ENCODE measurements around the gene C1QA.

Gene C1QA

DNA sequence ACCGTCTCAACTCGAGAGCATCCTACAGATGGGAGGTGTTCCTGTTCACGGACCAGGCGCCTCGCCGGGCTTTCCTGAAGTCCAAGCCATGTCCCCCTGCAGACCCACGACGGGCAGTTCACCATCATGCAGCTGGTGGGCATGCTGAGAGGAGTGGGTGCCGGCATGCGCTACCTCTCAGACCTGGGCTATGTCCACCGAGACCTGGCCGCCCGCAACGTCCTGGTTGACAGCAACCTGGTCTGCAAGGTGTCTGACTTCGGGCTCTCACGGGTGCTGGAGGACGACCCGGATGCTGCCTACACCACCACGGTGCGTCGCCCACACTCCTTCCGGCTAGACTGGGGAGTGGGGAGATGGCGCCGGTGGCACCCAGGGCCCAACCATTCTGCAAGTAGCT lies 37.7 kb upstream of the C1QA start:
- intact Hi-C loops (cut with DNase I; ENCODE audit: low total_unique reads) = no loop called here
- TF ChIP-seq, protein P1, sequence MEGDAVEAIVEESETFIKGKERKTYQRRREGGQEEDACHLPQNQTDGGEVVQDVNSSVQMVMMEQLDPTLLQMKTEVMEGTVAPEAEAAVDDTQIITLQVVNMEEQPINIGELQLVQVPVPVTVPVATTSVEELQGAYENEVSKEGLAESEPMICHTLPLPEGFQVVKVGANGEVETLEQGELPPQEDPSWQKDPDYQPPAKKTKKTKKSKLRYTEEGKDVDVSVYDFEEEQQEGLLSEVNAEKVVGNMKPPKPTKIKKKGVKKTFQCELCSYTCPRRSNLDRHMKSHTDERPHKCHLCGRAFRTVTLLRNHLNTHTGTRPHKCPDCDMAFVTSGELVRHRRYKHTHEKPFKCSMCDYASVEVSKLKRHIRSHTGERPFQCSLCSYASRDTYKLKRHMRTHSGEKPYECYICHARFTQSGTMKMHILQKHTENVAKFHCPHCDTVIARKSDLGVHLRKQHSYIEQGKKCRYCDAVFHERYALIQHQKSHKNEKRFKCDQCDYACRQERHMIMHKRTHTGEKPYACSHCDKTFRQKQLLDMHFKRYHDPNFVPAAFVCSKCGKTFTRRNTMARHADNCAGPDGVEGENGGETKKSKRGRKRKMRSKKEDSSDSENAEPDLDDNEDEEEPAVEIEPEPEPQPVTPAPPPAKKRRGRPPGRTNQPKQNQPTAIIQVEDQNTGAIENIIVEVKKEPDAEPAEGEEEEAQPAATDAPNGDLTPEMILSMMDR (IDR thresholded peaks at IDR 0.05) = no peak
- no peak for DNase-seq
- Histone ChIP-seq H3K27me3 (peaks cover 0 to 79% of the 10 kb centered on the region in 2 donors), H3K9me3 (no peaks in the 10 kb centered on the region), H3K4me1 (no peaks in the 10 kb centered on the region), H3K4me3 (no peak overlapping the region), H3K36me3 (no peaks in the 10 kb centered on the region), H3K27ac (no peak overlapping the region)

DNA sequence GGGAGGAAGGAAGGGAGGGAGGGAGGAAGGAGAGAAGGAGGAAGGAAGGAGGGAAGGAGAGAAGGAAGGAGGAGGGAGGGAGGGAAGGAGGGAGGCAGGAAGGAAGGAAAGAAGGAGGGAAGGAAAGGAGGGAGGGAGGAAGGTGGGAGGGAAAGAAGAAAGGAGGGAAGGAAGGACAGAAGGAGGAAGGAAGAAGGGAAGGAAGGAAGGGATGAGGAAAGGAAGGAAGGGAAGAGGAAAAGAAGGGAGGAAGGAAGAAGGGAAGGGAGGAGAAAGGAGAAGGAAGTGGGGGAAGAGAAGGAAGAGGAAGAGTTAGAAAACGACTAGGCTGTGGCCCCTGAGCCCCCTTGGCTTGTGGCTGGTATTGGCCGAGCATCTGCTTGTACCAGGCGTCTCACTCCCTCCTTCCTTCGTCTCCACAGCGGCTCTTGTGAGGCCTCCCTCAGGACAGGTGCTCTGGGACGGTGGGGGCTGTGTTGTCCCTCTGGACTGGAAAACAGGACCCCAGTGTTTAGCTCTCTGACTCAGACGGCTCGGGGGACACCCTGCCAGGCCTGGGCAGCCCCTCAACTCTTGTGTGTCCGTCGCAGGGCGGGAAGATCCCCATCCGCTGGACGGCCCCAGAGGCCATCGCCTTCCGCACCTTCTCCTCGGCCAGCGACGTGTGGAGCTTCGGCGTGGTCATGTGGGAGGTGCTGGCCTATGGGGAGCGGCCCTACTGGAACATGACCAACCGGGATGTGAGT lies 36.2 kb upstream of the C1QA start:
- no peak overlapping the region for H3K4me3 ChIP-seq

DNA sequence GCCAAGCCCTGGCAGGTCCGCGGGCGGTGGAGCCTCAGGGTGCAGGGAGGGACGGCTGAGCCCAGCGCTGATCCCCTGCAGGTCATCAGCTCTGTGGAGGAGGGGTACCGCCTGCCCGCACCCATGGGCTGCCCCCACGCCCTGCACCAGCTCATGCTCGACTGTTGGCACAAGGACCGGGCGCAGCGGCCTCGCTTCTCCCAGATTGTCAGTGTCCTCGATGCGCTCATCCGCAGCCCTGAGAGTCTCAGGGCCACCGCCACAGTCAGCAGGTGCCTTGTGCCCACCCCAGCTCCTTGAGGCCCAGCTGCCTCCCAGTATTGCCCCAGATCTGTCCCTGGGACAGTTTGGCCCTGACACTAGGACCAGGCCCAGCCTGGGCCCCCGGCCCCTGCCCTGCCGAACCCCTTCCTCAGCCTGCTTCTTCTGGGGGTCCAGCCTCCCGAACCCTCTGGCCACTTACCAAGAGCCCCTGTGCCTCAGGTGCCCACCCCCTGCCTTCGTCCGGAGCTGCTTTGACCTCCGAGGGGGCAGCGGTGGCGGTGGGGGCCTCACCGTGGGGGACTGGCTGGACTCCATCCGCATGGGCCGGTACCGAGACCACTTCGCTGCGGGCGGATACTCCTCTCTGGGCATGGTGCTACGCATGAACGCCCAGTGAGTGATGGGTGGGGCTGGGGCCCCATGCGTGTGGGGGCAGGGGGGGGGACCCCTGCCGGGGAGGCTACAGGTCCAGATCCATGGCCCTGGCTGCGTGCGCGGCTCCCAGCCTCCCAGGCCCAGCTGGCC lies 35.4 kb upstream of the C1QA start:
- Histone ChIP-seq H3K27me3 (peaks cover 0 to 72% of the 10 kb centered on the region in 2 donors), H3K4me3 (no peak overlapping the region), H3K9me3 (no peaks in the 10 kb centered on the region), H3K36me3 (no peaks in the 10 kb centered on the region), H3K4me1 (no peaks in the 10 kb centered on the region), H3K27ac (no peak overlapping the region)
- TF ChIP-seq, protein P1 (IDR thresholded peaks at IDR 0.05) = no peak
- intact Hi-C loops (cut with DNase I; ENCODE audit: low total_unique reads) = no loop called here
- DNase-seq = no peak

More for the DNA sequence above, 36.2 kb upstream of the C1QA start:
- DNase-seq = no peak
- Histone ChIP-seq H3K36me3 (no peaks in the 10 kb centered on the region), H3K27ac (no peak overlapping the region), H3K27me3 (peaks cover 0 to 76% of the 10 kb centered on the region in 2 donors), H3K9me3 (no peaks in the 10 kb centered on the region), H3K4me1 (no peaks in the 10 kb centered on the region)
- TF ChIP-seq, protein P1 (IDR thresholded peaks at IDR 0.05) = no peak
- intact Hi-C loops (cut with DNase I; ENCODE audit: low total_unique reads) = no loop called here

DNA sequence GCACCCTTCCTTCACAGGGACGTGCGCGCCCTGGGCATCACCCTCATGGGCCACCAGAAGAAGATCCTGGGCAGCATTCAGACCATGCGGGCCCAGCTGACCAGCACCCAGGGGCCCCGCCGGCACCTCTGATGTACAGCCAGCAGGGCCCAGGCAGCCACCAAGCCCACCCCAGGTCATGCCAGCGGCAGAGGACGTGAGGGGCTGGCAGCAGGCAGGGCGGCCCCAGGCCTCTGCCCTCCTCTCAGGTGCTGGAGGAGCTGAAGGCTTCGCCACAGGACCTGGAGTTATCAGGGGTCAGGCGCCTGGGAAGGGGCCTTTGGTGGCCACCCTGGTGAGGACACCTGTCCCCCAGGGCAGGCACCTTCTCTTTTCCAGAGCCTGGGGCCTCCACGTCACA lies 34.8 kb upstream of the C1QA start:
- intact Hi-C loops (cut with DNase I; ENCODE audit: low total_unique reads) = no loop called here
- DNase-seq = no peak

DNA sequence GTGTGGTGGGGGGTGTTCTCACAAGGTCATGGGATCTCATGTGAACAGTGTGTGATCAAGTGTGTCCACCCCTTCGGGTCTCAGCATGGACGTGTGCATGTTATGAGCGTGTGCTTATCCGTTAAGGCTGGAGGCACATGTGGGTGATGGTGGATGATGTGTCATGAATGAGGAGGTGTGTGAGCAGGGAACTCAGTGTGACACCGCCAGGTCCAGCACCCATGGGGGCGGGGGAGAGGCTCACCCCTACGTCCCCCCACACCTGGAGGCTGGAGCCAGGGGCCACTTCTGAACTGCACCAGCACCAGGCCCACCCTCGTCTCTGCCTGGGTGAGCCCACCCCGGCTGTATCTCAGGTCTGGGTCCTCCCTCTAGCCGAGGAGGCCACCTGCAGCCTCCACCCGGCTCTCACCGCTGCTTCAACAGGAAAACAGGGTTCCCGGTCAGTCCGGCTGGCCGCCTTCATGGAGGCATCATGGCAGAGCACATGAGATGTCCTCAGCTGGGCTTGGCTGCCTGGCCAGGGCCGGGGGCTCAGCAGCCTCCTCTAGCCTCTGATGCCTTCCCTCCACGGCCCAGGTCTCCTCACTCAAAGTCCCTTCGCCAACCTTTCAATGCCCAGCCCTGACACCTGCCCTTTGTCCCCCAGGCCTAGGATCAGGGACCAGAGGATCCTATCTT lies 34.2 kb upstream of the C1QA start:
- intact Hi-C loops (cut with DNase I; ENCODE audit: low total_unique reads) = no loop called here
- no peaks in the 10 kb centered on the region for H3K9me3 ChIP-seq
- H3K36me3 ChIP-seq = no peaks in the 10 kb centered on the region
- no peak overlapping the region for H3K4me3 ChIP-seq
- H3K27me3 ChIP-seq = peaks cover 0 to 76% of the 10 kb centered on the region in 2 donors
- no peaks in the 10 kb centered on the region for H3K4me1 ChIP-seq
- DNase-seq = no peak
- TF ChIP-seq, protein P1 (IDR thresholded peaks at IDR 0.05) = no peak
- H3K27ac ChIP-seq = no peak overlapping the region

More for the DNA sequence above, 34.8 kb upstream of the C1QA start:
- no peaks in the 10 kb centered on the region for H3K36me3 ChIP-seq
- no peaks in the 10 kb centered on the region for H3K4me1 ChIP-seq
- peaks cover 0 to 74% of the 10 kb centered on the region in 2 donors for H3K27me3 ChIP-seq
- H3K9me3 ChIP-seq = no peaks in the 10 kb centered on the region
- no peak overlapping the region for H3K4me3 ChIP-seq
- no peak overlapping the region for H3K27ac ChIP-seq
- TF ChIP-seq, protein P1 (IDR thresholded peaks at IDR 0.05) = no peak
